Fibroblast of lung (primary cell): Measurements from ENCODE around the gene CABCOCO1.

Source experiments
- CTCF ChIP-seq, 2 donors: IDR thresholded peaks in 1 of 2; conservative IDR thresholded peaks in 1 of 2; 1 replicate in 1 of 2; 2 replicates in 1 of 2; pipeline ENCODE4 v1.5.1; 2011 to 2012; ENCODE audit warnings: low read length in 2 of 2, control low read depth in 1 of 2, inconsistent platforms in 1 of 2, low read depth in 1 of 2, mild to moderate bottlenecking in 1 of 2
- EZH2 ChIP-seq: IDR thresholded peaks from 2 replicates; pipeline ENCODE4 v1.5.1; 2012; ENCODE audit warnings: low read length, control low read depth, mild to moderate bottlenecking; ENCODE audit errors: missing control alignments

DNA sequence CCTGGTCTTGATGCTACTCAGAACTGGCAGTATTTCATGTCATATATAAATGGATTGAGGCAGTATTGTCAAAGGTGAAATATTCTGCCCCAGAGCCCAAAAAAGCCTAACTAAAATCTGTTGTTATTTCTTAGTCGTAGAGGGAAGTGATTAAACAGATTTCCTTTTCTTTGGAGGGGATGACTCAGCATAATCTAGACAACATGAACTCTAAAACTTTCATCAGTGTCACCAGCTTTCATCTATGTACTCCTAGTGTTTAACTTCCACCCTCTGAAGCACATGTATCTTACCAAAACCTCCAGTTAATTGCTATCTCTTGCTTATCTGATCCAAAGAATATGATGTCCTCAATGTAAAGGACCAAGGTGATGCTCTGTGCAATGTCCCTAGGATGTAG, 141.7 kb downstream of the CABCOCO1 start:
- no peak for TF ChIP-seq CTCF (conservative IDR thresholded peaks at IDR 0.05 in 1 of 2, IDR thresholded peaks at IDR 0.05 in 1 of 2; ENCODE audit: low read depth in 1 of 2, low read length in 2 of 2)
- no peak for TF ChIP-seq EZH2
